Naive B cell (primary cell): ENCODE data around the gene CTNNA2. TPM values are rescaled to one million over a fixed set of nuclear protein-coding genes. Genes with fewer than 3 reads are reported as not detected.

Experiments used
- ATAC-seq, 2 donors: fragments of 150-1000 bp; cut with Tn5 transposase; 2 replicates each; pipeline ENCODE4 v1.10.0; 2021; ENCODE audit warnings: low read depth in 2 of 2, mild to moderate bottlenecking in 2 of 2, moderate library complexity in 2 of 2
- DNase-seq: peaks from one replicate; pipeline ENCODE4 v3.0.0; 2022
- H3K27ac Mint-ChIP-seq, 6 donors: one replicate each; pipeline ENCODE4 v1.8.0; 2020 to 2022; ENCODE audit warnings: mild to moderate bottlenecking in 6 of 6, mixed read lengths in 6 of 6, moderate library complexity in 5 of 6, inconsistent platforms in 2 of 6
- H3K27me3 Mint-ChIP-seq, 3 donors: one replicate each; pipeline ENCODE4 v1.8.0; 2021 to 2022; ENCODE audit warnings: mixed read lengths in 3 of 3, mild to moderate bottlenecking in 1 of 3
- H3K36me3 Mint-ChIP-seq, 2 donors: one replicate each; pipeline ENCODE4 v1.8.0; 2020 to 2022; ENCODE audit warnings: mixed read lengths in 2 of 2, inconsistent platforms in 1 of 2, mild to moderate bottlenecking in 1 of 2
- H3K4me1 Mint-ChIP-seq, 3 donors: one replicate each; pipeline ENCODE4 v1.8.0; 2020 to 2022; ENCODE audit warnings: mixed read lengths in 3 of 3, inconsistent platforms in 1 of 3, mild to moderate bottlenecking in 1 of 3, moderate library complexity in 1 of 3
- H3K4me3 Mint-ChIP-seq, 8 donors: one replicate each; pipeline ENCODE4 v1.8.0; 2020 to 2022; ENCODE audit warnings: mild to moderate bottlenecking in 8 of 8, mixed read lengths in 8 of 8, moderate library complexity in 8 of 8, inconsistent platforms in 2 of 8
- H3K9me3 Mint-ChIP-seq, 7 donors: one replicate each; pipeline ENCODE4 v1.8.0; 2020 to 2022; ENCODE audit warnings: mixed read lengths in 7 of 7, mild to moderate bottlenecking in 5 of 7, inconsistent platforms in 2 of 7, moderate library complexity in 1 of 7
- polyA plus RNA-seq, 6 donors: library from polyadenylated mRNA; unstranded; fragments of 300-500 nt; fragmentation: Illumina TruSeq; gene quantifications; one replicate each; pipeline ENCODE4 v1.2.3, GENCODE V29; 2021; ENCODE audit warnings: low read depth in 6 of 6

Gene CTNNA2
- polyA plus RNA-seq, 6 donors from 2014 or later = not detected

DNA sequence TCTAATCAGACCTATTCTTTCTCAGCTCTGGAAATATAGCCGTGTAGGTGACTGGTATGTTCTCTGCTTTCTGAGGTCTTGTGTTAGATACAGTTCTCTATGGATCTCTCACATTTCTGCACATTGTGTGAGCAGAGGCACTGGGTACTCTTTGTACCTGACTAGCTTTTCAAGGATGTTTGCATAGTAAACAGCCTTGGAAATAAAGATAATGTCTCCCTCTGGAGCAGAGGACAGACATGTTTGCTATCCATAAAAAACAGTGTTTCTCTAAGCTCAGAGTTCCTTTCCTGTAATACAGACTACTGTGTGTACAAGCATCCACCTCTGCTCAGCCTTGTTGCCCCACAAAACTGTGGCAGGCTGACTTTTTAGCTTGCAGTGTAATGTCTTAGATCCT is 279.2 kb downstream of the CTNNA2 start:
- H3K4me1 Mint-ChIP-seq = no peaks in the 10 kb centered on the region
- no peak overlapping the region for H3K4me3 Mint-ChIP-seq
- DNase-seq (no peak), ATAC-seq (no peak)
- H3K36me3 Mint-ChIP-seq = no peaks in the 10 kb centered on the region
- no peaks in the 10 kb centered on the region for H3K27me3 Mint-ChIP-seq
- H3K9me3 Mint-ChIP-seq = peaks cover 0 to 2% (median 0%) of the 10 kb centered on the region in 7 donors
- no peak overlapping the region for H3K27ac Mint-ChIP-seq

DNA sequence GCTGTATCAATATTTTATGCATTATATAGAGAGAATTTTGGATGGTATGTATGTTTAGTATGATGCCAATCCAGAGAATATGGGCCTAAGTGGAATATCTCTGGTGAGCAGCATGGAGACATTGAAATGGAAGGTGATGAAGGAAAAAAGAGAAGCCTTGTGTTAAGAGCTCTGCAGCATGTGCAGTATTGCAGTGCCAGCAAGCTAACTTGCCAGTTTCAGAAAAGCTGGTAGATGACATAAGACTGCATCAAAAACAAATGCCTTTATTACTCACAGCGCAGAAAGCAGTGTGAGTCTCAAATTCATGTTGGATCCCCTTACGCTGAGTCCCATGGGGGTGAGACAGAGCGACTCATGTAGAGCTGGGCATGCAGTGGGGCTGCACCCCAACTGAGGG is 280.2 kb downstream of the CTNNA2 start:
- Mint-ChIP-seq H3K9me3 (peaks cover 0 to 2% (median 0%) of the 10 kb centered on the region in 7 donors), H3K36me3 (no peaks in the 10 kb centered on the region), H3K27ac (no peak overlapping the region), H3K27me3 (no peaks in the 10 kb centered on the region), H3K4me3 (no peak overlapping the region), H3K4me1 (no peaks in the 10 kb centered on the region)
- ATAC-seq = no peak
- DNase-seq = no peak

DNA sequence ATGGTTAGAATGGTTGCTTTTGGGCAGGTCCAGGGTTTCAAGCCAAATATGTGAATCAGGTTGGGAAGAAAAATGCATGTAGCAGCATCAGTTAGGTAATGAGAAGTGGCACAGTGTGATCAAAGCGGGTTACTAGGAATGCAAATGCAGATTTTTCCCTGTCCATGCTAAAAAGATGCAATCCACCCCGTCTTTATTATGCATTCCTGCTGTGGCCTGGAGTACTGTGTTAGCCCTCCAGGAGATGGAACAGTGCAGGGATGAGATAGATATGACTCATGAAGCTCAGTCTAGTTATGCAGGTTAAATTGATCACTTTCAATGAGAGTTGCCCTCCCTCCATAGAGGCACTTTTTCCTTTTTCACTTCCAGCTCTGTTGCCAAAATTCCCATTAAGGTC is 283.8 kb downstream of the CTNNA2 start:
- Mint-ChIP-seq H3K27ac (no peak overlapping the region), H3K4me3 (no peak overlapping the region), H3K4me1 (no peaks in the 10 kb centered on the region), H3K36me3 (no peaks in the 10 kb centered on the region), H3K27me3 (no peaks in the 10 kb centered on the region), H3K9me3 (peaks cover 0 to 6% (median 1%) of the 10 kb centered on the region in 7 donors)
- DNase-seq = no peak
- ATAC-seq = no peak

DNA sequence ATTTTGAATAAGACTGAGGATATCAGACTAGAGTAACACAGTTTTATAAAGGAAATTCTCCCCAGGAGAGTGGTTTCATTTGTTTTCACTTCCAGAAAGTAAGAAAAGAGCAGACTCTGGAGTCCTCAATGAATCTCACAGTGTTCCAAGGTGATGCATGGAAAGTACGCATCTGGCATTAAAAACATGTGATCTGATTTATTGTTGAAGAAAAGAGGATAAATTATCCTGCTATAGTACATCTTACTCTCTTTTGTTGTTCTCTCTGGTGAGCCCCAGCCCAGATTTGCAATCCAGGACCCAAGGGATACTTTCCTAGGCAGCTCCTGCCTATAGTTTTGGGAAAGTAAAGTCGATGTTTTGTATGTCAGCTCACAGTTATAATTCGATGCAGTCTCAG is 285.9 kb downstream of the CTNNA2 start:
- H3K9me3 Mint-ChIP-seq = peaks cover 0 to 12% (median 1%) of the 10 kb centered on the region in 7 donors
- H3K4me3 Mint-ChIP-seq = no peak overlapping the region
- no peak overlapping the region for H3K27ac Mint-ChIP-seq
- no peak for ATAC-seq
- H3K27me3 Mint-ChIP-seq = no peaks in the 10 kb centered on the region
- no peaks in the 10 kb centered on the region for H3K4me1 Mint-ChIP-seq
- no peak for DNase-seq
- no peaks in the 10 kb centered on the region for H3K36me3 Mint-ChIP-seq

DNA sequence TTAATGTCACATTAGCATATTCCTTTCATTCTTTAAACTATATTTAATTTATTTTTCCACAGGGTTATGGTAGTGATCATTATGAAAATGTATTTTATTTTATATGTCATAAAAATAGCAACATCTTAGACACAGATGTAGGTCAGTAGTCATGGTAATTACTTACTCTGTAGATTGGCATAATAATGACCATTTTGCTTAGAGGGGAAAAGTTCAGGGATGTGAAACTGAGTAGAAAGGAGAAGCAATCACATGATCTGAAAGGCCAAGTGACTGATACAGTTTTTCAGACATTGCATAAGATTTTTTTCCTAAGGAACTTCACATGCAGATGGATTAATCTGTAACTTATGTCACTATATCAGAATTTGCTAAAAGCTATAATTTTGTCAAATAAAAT is 286.9 kb downstream of the CTNNA2 start:
- no peak overlapping the region for H3K4me3 Mint-ChIP-seq
- no peak overlapping the region for H3K27ac Mint-ChIP-seq
- no peak for DNase-seq
- no peaks in the 10 kb centered on the region for H3K27me3 Mint-ChIP-seq
- H3K36me3 Mint-ChIP-seq = no peaks in the 10 kb centered on the region
- peaks cover 0 to 12% (median 1%) of the 10 kb centered on the region in 7 donors for H3K9me3 Mint-ChIP-seq
- ATAC-seq = no peak
- H3K4me1 Mint-ChIP-seq = no peaks in the 10 kb centered on the region

- Mint-ChIP-seq H3K4me3 (peak overlapping the region in 1 of 8 donors; percentile 2), H3K27ac (no peak overlapping the region), H3K9me3 (peaks cover 0 to 12% (median 1%) of the 10 kb centered on the region in 7 donors), H3K36me3 (no peaks in the 10 kb centered on the region), H3K4me1 (no peaks in the 10 kb centered on the region), H3K27me3 (no peaks in the 10 kb centered on the region)
- DNase-seq = no peak
- no peak for ATAC-seq
These were observed 288.2 kb downstream of the CTNNA2 start for GRCh38 chr2:79801082-79801481.

- no peak for DNase-seq
- Mint-ChIP-seq H3K27me3 (no peaks in the 10 kb centered on the region), H3K4me3 (no peak overlapping the region), H3K27ac (no peak overlapping the region), H3K4me1 (no peaks in the 10 kb centered on the region), H3K36me3 (no peaks in the 10 kb centered on the region), H3K9me3 (peaks cover 0 to 9% (median 4%) of the 10 kb centered on the region in 7 donors)
- no peak for ATAC-seq
These were observed 304.4 kb downstream of the CTNNA2 start for GRCh38 chr2:79817288-79817687.

DNA sequence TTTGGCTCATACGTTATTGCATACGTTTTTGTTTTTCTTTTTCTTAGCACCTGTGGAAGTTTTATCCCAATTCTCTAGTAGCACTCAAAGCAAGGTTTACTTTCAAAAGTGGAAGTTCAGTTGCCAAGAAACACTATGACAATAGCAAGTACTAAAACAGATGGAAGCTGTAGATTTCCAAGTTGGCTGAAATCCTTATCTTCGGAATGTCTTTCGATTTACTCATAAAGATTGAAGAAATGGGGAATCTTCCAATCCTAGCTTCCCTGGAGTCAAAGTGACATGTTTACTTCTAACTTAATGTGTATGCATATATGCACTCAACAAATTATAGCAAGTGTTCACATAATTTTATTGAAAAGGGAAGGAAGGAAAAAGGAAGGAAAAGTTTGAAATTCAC is 307.4 kb downstream of the CTNNA2 start:
- H3K9me3 Mint-ChIP-seq = peaks cover 0 to 10% (median 4%) of the 10 kb centered on the region in 7 donors
- H3K27ac Mint-ChIP-seq = no peak overlapping the region
- H3K36me3 Mint-ChIP-seq = no peaks in the 10 kb centered on the region
- no peaks in the 10 kb centered on the region for H3K27me3 Mint-ChIP-seq
- H3K4me1 Mint-ChIP-seq = no peaks in the 10 kb centered on the region
- no peak overlapping the region for H3K4me3 Mint-ChIP-seq
- ATAC-seq = no peak
- no peak for DNase-seq

DNA sequence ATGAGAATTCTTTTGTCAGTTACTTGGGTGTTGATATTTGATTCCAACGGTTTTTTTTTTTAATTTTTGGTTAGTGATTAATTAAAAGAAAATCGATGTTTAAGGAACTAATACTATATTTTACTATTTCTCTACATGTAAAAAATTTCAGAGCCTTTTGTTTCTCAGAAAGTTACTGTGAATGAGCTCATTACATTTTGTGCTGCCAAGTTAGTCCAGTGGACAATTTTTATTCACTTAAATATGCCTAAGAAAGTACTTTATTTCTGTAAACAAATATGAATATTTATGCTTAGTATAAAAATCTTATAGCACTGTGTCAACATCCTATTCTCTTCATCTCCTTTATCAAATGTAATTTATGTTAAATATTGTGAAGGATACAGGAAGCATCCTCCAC is 309.3 kb downstream of the CTNNA2 start:
- Mint-ChIP-seq H3K36me3 (no peaks in the 10 kb centered on the region), H3K27me3 (no peaks in the 10 kb centered on the region), H3K27ac (no peak overlapping the region), H3K9me3 (peaks cover 0 to 11% (median 4%) of the 10 kb centered on the region in 7 donors), H3K4me3 (no peak overlapping the region), H3K4me1 (no peaks in the 10 kb centered on the region)
- no peak for ATAC-seq
- no peak for DNase-seq

DNA sequence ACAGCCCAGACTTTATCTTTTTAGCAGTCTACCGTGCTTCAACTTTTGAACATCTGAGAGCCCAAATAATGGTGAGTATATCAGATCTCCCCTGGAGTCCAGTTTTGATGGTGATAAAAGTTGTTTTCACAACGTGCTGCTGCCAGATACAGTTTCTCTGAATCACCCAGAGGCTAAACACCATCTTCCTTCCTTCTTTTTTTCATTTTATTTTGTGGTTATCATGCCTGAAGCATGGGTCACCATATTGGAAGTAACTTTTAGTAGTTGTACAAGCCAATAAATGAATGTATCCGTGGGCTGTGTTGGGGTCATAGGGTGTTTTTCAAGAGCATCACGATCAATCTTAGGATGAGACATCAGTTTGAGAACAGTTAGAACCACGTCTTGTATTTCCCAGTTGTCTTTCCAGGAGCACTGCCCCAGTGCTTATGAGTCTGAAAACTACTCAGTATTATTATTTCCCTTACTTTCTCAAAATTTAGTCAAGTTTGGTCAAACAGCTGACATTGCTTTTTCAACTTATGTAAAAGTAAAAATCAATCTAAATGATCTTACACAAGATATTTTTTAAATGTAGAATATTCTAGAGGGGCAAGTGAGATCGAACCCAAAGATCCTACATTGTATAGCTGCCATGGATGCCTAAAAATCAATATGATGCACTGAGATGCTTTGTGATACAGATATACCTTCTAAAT is 311.4 kb downstream of the CTNNA2 start:
- H3K9me3 Mint-ChIP-seq = peaks cover 0 to 11% (median 3%) of the 10 kb centered on the region in 7 donors
- ATAC-seq (no peak), DNase-seq (no peak)
- no peaks in the 10 kb centered on the region for H3K36me3 Mint-ChIP-seq
- H3K27me3 Mint-ChIP-seq = no peaks in the 10 kb centered on the region
- H3K4me3 Mint-ChIP-seq = no peak overlapping the region
- H3K4me1 Mint-ChIP-seq = no peaks in the 10 kb centered on the region
- no peak overlapping the region for H3K27ac Mint-ChIP-seq

GRCh38 chr2:79827881-79828280 is 315.0 kb downstream of the CTNNA2 start:
- peaks cover 0 to 8% (median 2%) of the 10 kb centered on the region in 7 donors for H3K9me3 Mint-ChIP-seq
- no peak for ATAC-seq
- H3K4me3 Mint-ChIP-seq = no peak overlapping the region
- no peaks in the 10 kb centered on the region for H3K4me1 Mint-ChIP-seq
- H3K36me3 Mint-ChIP-seq = no peaks in the 10 kb centered on the region
- no peaks in the 10 kb centered on the region for H3K27me3 Mint-ChIP-seq
- DNase-seq = no peak
- H3K27ac Mint-ChIP-seq = no peak overlapping the region

DNA sequence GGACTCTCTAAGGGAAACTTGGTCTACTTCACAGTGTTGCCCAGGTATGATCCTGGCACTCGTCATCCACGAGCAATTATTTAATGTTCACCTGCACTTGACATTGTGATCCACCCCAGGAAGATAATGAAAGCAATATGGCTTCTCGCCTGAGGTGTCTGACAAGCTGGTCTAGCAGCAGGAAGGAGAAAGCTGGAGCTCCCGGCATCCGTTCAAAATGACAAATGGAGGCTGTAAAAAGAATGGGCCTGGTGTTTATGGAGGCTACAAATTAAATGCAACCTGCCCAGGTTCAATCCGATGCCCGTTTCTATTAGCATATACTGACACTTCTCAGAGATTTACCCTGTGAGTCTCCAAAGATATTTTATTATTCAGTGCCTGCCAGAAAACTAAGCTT is 317.6 kb downstream of the CTNNA2 start:
- H3K36me3 Mint-ChIP-seq = no peaks in the 10 kb centered on the region
- H3K27ac Mint-ChIP-seq = no peak overlapping the region
- H3K4me3 Mint-ChIP-seq = no peak overlapping the region
- H3K9me3 Mint-ChIP-seq = peaks cover 0 to 4% (median 0%) of the 10 kb centered on the region in 7 donors
- no peaks in the 10 kb centered on the region for H3K27me3 Mint-ChIP-seq
- DNase-seq = no peak
- ATAC-seq = no peak
- no peaks in the 10 kb centered on the region for H3K4me1 Mint-ChIP-seq

- DNase-seq = no peak
- Mint-ChIP-seq H3K9me3 (peaks cover 0 to 9% (median 4%) of the 10 kb centered on the region in 7 donors), H3K36me3 (no peaks in the 10 kb centered on the region), H3K27me3 (no peaks in the 10 kb centered on the region), H3K27ac (no peak overlapping the region), H3K4me3 (no peak overlapping the region), H3K4me1 (no peaks in the 10 kb centered on the region)
- no peak for ATAC-seq
These were observed 319.1 kb downstream of the CTNNA2 start for GRCh38 chr2:79831961-79832360.

GRCh38 chr2:79832511-79833234 is 319.8 kb downstream of the CTNNA2 start:
- DNase-seq (no peak), ATAC-seq (no peak)
- no peak overlapping the region for H3K27ac Mint-ChIP-seq
- H3K4me1 Mint-ChIP-seq = no peaks in the 10 kb centered on the region
- H3K36me3 Mint-ChIP-seq = no peaks in the 10 kb centered on the region
- H3K27me3 Mint-ChIP-seq = no peaks in the 10 kb centered on the region
- peaks cover 0 to 9% (median 4%) of the 10 kb centered on the region in 7 donors for H3K9me3 Mint-ChIP-seq
- no peak overlapping the region for H3K4me3 Mint-ChIP-seq
